WTC11 (cell line): Measurements from ENCODE around the gene ASB13. TPM values are rescaled to one million over a fixed set of nuclear protein-coding genes. Genes with fewer than 3 reads are reported as not detected.

Source experiments
- ATAC-seq: fragments of 200-7000 bp; cut with Tn5 transposase; 2 replicates; pipeline ENCODE4 v1.10.0; 2021; ENCODE audit warnings: mild to moderate bottlenecking, moderate library complexity
- CTCF ChIA-PET: fragments of 300-600 bp; sonication (Branson Sonifier 250); formaldehyde crosslinking; loops from one replicate; lab custom pipeline; 2021; ENCODE audit warnings: antibody characterized with exemption; lab: Charles Lee
- POLR2A ChIA-PET: fragments of 350-600 bp; sonication (Branson Sonifier 250); formaldehyde crosslinking; loops from one replicate; lab custom pipeline; 2021; ENCODE audit warnings: antibody characterized with exemption; lab: Charles Lee
- DNase-seq: peaks from one replicate; pipeline ENCODE4 v3.0.0; 2021; ENCODE audit warnings: low spot score
- H3K27ac Mint-ChIP-seq: 2 replicates; pipeline ENCODE4 v1.8.0; 2021; ENCODE audit warnings: mixed read lengths
- H3K27me3 Mint-ChIP-seq: 2 replicates; pipeline ENCODE4 v1.8.0; 2021; ENCODE audit warnings: low read depth, mild to moderate bottlenecking, moderate library complexity, mixed read lengths
- H3K36me3 Mint-ChIP-seq: 2 replicates; pipeline ENCODE4 v1.8.0; 2021; ENCODE audit warnings: mixed read lengths
- H3K4me1 Mint-ChIP-seq: 2 replicates; pipeline ENCODE4 v1.8.0; 2022; ENCODE audit warnings: mixed read lengths
- H3K4me3 Mint-ChIP-seq: 2 replicates; pipeline ENCODE4 v1.8.0; 2021; ENCODE audit warnings: mild to moderate bottlenecking, moderate library complexity, mixed read lengths
- H3K9me3 Mint-ChIP-seq: 2 replicates; pipeline ENCODE4 v1.8.0; 2021; ENCODE audit warnings: mixed read lengths
- ATF3 ChIP-seq: sonication (generic); formaldehyde crosslinking; conservative IDR thresholded peaks from 2 replicates; pipeline ENCODE4 v1.8.1; 2022; ENCODE audit warnings: mild to moderate bottlenecking, missing genetic modification reagents
- E2F5 ChIP-seq: sonication (generic); formaldehyde crosslinking; IDR thresholded peaks from 2 replicates; pipeline ENCODE4 v1.8.1; 2022; ENCODE audit warnings: mild to moderate bottlenecking, moderate library complexity, missing genetic modification reagents
- ESRRA ChIP-seq: sonication (generic); formaldehyde crosslinking; IDR thresholded peaks from 2 replicates; pipeline ENCODE4 v1.8.1; 2022; ENCODE audit warnings: mild to moderate bottlenecking, missing genetic modification reagents, borderline replicate concordance
- ETV6 ChIP-seq: sonication (generic); formaldehyde crosslinking; IDR thresholded peaks from 2 replicates; pipeline ENCODE4 v1.8.1; 2022; ENCODE audit warnings: mild to moderate bottlenecking, missing genetic modification reagents
- JUN ChIP-seq: sonication (generic); formaldehyde crosslinking; IDR thresholded peaks from 2 replicates; pipeline ENCODE4 v1.8.0; 2023; ENCODE audit warnings: mild to moderate bottlenecking, missing genetic modification reagents
- MYBL2 ChIP-seq: sonication (generic); formaldehyde crosslinking; IDR thresholded peaks from 2 replicates; pipeline ENCODE4 v1.8.1; 2023; ENCODE audit warnings: mild to moderate bottlenecking, moderate library complexity, missing genetic modification reagents
- RELA ChIP-seq: sonication (generic); formaldehyde crosslinking; IDR thresholded peaks from 2 replicates; pipeline ENCODE4 v1.8.1; 2022; ENCODE audit warnings: missing genetic modification reagents, mild to moderate bottlenecking, borderline replicate concordance
- TP53 ChIP-seq: sonication (generic); formaldehyde crosslinking; IDR thresholded peaks from 2 replicates; pipeline ENCODE4 v1.8.1; 2023; ENCODE audit warnings: mild to moderate bottlenecking, missing genetic modification reagents
- ZNF121 ChIP-seq: sonication (generic); formaldehyde crosslinking; IDR thresholded peaks from 2 replicates; pipeline ENCODE4 v1.8.0; 2023; ENCODE audit warnings: missing genetic modification reagents
- ZNF219 ChIP-seq: sonication (generic); formaldehyde crosslinking; IDR thresholded peaks from 2 replicates; pipeline ENCODE4 v1.8.0; 2023; ENCODE audit warnings: missing genetic modification reagents, mild to moderate bottlenecking, borderline replicate concordance
- ZNF416 ChIP-seq: fragments of 250-450 bp; sonication (Bioruptor Pico); IDR thresholded peaks from 2 replicates; pipeline ENCODE4 v1.9.0; 2021; ENCODE audit warnings: mild to moderate bottlenecking, inconsistent platforms
- total RNA-seq: library from RNA; stranded (reverse); gene quantifications from 3 replicates; pipeline ENCODE4 v1.2.3, GENCODE V29; 2021
- TF ChIP-seq, protein P1 (sequence below): fragments of 250-450 bp; sonication (Bioruptor Pico); IDR thresholded peaks from 2 replicates; pipeline ENCODE4 v1.8.0; 2021; ENCODE audit warnings: mild to moderate bottlenecking
- TF ChIP-seq, protein P2 (sequence below): sonication (generic); formaldehyde crosslinking; IDR thresholded peaks from 2 replicates; pipeline ENCODE4 v1.8.1; 2023; ENCODE audit warnings: mild to moderate bottlenecking, missing genetic modification reagents, moderate library complexity
- TF ChIP-seq, protein P3 (sequence below): fragments of 250-450 bp; sonication (Bioruptor Pico); IDR thresholded peaks from 2 replicates; pipeline ENCODE4 v2.1.2; 2022; ENCODE audit warnings: mild to moderate bottlenecking, moderate library complexity
- TF ChIP-seq, protein P4 (sequence below): sonication (generic); formaldehyde crosslinking; IDR thresholded peaks from 2 replicates; pipeline ENCODE4 v1.8.1; 2023; ENCODE audit warnings: mild to moderate bottlenecking, missing genetic modification reagents, moderate library complexity

The ASB13 gene
- total RNA-seq, 1 experiment from 2014 or later, result 23.4 TPM

DNA sequence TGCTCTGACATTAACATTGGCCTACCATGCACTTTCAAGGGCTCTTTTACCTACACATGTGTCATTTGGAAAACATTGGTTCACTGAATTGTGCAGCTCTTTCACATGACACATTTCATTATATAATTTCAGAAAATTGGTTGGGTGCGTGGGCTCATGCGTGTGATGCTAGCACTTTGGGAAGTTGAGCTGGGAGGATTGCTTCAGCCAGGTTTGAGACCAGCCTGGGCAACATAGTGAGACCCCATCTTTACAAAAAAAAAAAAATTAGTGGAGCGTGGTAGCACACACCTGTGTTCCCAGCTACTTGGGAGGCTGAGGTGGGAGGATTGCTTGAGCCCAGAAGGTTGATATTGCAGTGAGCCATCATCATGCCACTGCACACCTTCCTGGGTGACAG lies 22.2 kb upstream of the ASB13 start:
- ChIA-PET POLR2A (no interaction called here), CTCF (no interaction called here)
- Mint-ChIP-seq H3K27me3 (peaks cover 8% of the 10 kb centered on the region), H3K36me3 (0 out of 2 replicates have a peak, but pooled peaks cover 5% of the 10 kb centered on the region), H3K4me1 (peaks cover 47% of the 10 kb centered on the region), H3K27ac (no peak overlapping the region), H3K4me3 (no peak overlapping the region), H3K9me3 (peaks cover 6% of the 10 kb centered on the region)
- DNase-seq (no peak), ATAC-seq (no peak)
- peak; percentile 55; the same call in 1 of the 2 replicates for TF ChIP-seq ZNF121 (CRISPR knock-in tag)
- TF ChIP-seq, protein P1, sequence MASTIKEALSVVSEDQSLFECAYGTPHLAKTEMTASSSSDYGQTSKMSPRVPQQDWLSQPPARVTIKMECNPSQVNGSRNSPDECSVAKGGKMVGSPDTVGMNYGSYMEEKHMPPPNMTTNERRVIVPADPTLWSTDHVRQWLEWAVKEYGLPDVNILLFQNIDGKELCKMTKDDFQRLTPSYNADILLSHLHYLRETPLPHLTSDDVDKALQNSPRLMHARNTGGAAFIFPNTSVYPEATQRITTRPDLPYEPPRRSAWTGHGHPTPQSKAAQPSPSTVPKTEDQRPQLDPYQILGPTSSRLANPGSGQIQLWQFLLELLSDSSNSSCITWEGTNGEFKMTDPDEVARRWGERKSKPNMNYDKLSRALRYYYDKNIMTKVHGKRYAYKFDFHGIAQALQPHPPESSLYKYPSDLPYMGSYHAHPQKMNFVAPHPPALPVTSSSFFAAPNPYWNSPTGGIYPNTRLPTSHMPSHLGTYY, result no peak

- ATAC-seq (no peak), DNase-seq (no peak)
- Mint-ChIP-seq H3K4me1 (peaks cover 25% of the 10 kb centered on the region), H3K4me3 (peak overlapping the region; percentile 97), H3K9me3 (peaks cover 11% of the 10 kb centered on the region), H3K27ac (peak overlapping the region; percentile 97), H3K27me3 (peaks cover 29% of the 10 kb centered on the region), H3K36me3 (0 out of 2 replicates have a peak, but pooled peaks cover 5% of the 10 kb centered on the region)
- CTCF ChIA-PET, result no interaction called here
- POLR2A ChIA-PET, result no interaction called here
- TF ChIP-seq ETV6 (CRISPR knock-in tag) (no peak), RELA (CRISPR knock-in tag) (no peak)
- TF ChIP-seq, protein P2, sequence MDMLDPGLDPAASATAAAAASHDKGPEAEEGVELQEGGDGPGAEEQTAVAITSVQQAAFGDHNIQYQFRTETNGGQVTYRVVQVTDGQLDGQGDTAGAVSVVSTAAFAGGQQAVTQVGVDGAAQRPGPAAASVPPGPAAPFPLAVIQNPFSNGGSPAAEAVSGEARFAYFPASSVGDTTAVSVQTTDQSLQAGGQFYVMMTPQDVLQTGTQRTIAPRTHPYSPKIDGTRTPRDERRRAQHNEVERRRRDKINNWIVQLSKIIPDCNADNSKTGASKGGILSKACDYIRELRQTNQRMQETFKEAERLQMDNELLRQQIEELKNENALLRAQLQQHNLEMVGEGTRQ (CRISPR knock-in tag), result no peak
These were observed 19.4 kb upstream of the ASB13 start for GRCh38 chr10:5685764-5686240.

DNA sequence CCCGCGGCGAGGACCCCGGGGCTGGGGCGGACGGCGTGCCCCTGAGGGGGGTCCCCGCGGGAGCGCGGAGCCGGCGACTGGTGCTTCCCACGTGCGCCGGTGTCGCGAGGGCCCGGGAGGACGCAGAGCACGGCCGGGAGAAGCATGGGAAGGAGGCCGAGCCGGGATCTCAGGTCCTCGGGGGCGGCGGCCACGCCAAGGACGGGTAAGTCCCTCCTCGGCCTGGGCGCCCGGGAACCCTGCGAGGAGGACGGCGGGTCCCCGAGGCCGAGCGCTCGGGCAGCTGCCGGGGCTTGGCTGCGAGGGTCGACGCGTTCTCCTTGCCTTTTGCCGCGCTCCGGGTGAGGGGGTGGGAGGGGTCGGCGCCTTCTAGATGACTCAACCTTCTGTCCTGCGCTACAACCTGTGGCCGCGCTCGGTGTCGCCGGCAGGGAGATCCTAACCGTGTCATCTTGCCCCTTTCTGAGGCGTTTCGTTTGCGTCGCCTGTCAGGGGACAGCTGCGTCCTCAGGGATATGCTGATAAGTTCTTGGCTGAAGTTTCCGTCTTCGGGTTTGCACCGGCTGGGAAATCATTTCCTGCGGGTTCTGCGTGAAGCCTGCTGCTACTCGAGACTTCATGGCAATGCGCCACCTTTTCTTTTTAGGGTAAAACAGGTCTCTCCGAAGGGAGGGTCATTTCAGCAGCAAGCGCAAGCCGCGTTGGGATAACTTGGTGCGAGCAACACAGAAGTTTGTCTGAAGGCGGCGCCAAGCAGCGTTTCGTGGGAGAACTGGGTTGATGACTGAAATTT lies 18.8 kb upstream of the ASB13 start:
- no peak for TF ChIP-seq MYBL2 (CRISPR knock-in tag)
- 0 out of 2 replicates have a peak, but pooled peaks have one; percentile 35 for TF ChIP-seq ZNF416 (CRISPR knock-in tag)
- TF ChIP-seq TP53 (CRISPR knock-in tag), result no peak
- TF ChIP-seq ESRRA (CRISPR knock-in tag), result 0 out of 2 replicates have a peak, but pooled peaks have one; percentile 6
- no peak for TF ChIP-seq E2F5 (CRISPR knock-in tag)
- TF ChIP-seq ATF3 (CRISPR knock-in tag), result 0 out of 2 replicates have a peak, but pooled peaks have one; percentile 18
- TF ChIP-seq, protein P3, sequence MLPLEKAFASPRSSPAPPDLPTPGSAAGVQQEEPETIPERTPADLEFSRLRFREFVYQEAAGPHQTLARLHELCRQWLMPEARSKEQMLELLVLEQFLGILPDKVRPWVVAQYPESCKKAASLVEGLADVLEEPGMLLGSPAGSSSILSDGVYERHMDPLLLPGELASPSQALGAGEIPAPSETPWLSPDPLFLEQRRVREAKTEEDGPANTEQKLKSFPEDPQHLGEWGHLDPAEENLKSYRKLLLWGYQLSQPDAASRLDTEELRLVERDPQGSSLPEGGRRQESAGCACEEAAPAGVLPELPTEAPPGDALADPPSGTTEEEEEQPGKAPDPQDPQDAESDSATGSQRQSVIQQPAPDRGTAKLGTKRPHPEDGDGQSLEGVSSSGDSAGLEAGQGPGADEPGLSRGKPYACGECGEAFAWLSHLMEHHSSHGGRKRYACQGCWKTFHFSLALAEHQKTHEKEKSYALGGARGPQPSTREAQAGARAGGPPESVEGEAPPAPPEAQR (CRISPR knock-in tag), result no peak
- TF ChIP-seq ZNF219 (CRISPR knock-in tag), result no peak
- TF ChIP-seq, protein P4, sequence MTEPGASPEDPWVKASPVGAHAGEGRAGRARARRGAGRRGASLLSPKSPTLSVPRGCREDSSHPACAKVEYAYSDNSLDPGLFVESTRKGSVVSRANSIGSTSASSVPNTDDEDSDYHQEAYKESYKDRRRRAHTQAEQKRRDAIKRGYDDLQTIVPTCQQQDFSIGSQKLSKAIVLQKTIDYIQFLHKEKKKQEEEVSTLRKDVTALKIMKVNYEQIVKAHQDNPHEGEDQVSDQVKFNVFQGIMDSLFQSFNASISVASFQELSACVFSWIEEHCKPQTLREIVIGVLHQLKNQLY (CRISPR knock-in tag), result no peak
- TF ChIP-seq JUN (CRISPR knock-in tag), result peak; percentile 70; the same call in 1 of the 2 replicates
- H3K27ac Mint-ChIP-seq, result peak overlapping the region; percentile 97
- H3K27me3 Mint-ChIP-seq, result peaks cover 33% of the 10 kb centered on the region
- peaks cover 21% of the 10 kb centered on the region for H3K4me1 Mint-ChIP-seq
- ATAC-seq, result peak; percentile 48
- peak overlapping the region; percentile 97 for H3K4me3 Mint-ChIP-seq
- peak; percentile 62 for DNase-seq
- H3K9me3 Mint-ChIP-seq, result peaks cover 11% of the 10 kb centered on the region
- 0 out of 2 replicates have a peak, but pooled peaks cover 5% of the 10 kb centered on the region for H3K36me3 Mint-ChIP-seq
- ChIA-PET POLR2A (no interaction called here), CTCF (interaction anchor here (1.0 to 1.8 kb wide), 3 partner anchors 22 to 55 kb away, joined by 3 read pairs; no protein-coding TSS in a partner anchor)
